GM21390 (cell line): ENCODE data around the gene NUDT21.
A peak's percentile ranks its signal among the peaks of the same experiment; 100 is the strongest.
"Not testable (repeated sequence)": the region's sequence is repeated elsewhere in the genome, so short reads cannot be mapped to it uniquely, and the experiment has no call there.

Experiments
- ATAC-seq: cut with Tn5 transposase; IDR thresholded peaks from one replicate; pipeline ENCODE4 v1.9.1; 2021; ENCODE audit not compliant: unreplicated experiment

The NUDT21 gene

DNA sequence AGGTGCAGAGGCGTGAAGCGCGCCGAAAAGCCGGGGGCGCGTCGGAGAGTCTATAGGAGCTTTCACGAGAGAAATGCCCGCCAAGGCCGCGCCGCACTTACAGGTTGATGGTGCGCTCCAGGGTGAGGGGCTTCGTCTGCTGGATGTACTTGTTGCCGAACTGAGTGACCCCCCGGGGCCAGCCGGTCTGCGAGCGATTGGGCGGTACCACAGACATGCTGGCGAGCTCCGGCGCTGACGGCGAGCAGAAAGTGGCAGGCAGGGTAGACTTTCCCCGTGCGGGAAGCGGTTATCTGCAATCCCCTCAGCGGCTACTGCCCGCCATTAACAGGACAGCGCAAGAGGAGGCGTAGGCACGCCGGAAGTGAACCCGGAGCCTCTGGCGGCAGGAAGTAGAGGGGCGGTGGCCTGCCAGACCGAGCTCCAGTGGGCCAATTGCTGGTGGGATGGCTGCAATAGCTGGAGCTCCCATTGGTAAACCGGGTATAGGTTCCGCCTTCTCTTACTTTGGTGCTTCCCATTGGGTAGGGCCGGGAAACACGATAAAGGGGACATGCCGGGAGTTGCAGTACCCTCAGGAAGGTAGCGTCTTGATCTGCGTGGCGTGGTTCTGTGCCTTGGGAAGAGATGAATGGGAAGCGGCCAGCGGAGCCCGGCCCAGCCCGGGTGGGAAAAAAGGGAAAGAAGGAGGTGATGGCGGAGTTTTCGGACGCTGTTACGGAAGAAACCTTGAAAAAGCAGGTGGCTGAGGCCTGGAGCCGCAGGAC is at the start of gene NUDT21, which contains the start of gene OGFOD1:
Gene NUDT21 (minus strand): TSS at position 347 of the 767 bp plus-strand sequence. CDS start 130 bp downstream, at position 217.
Gene OGFOD1 (plus strand): TSS at position 569 of the 767 bp plus-strand sequence. CDS start 59 bp downstream, at position 628.
- peak; percentile 98 for ATAC-seq

DNA sequence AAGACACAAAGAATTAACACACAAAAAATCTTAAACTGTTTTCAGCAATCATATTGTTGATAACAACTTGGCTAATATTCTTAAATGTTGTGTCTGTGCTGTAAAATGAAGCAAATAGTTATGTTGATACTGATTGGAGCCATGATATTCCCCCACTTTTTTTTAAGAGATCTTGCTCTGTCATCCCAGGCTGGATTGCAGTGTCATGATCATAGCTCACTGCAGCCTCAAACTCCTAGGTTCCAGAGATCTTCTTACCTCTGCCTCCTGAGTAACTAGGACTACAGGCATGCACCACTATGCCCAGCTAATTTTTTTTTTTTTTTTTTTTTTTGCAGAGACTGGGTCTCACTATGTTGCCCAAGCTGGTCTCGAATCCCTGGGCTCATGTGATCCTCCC is 42.7 kb upstream of the NUDT21 start:
- no peak for ATAC-seq

DNA sequence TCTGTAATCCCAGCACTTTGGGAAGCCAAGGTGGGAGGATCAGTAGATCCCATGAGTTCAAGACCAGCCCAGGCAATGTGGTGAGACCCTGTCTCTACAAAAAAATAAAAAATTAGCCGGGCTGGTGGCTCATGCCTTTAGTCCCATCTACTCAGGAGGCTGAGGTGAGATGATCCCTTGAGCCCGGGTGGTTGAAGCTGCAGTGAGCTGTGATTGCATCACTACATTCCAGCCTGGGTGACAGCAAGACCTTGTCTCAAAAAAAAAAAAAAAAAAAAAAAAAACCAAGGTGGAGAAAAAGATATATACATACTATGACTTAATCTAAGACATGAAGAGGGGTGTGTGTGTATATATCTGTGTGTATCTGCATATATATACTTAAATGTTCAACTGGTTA is 42.0 kb upstream of the NUDT21 start:
- no peak for ATAC-seq

DNA sequence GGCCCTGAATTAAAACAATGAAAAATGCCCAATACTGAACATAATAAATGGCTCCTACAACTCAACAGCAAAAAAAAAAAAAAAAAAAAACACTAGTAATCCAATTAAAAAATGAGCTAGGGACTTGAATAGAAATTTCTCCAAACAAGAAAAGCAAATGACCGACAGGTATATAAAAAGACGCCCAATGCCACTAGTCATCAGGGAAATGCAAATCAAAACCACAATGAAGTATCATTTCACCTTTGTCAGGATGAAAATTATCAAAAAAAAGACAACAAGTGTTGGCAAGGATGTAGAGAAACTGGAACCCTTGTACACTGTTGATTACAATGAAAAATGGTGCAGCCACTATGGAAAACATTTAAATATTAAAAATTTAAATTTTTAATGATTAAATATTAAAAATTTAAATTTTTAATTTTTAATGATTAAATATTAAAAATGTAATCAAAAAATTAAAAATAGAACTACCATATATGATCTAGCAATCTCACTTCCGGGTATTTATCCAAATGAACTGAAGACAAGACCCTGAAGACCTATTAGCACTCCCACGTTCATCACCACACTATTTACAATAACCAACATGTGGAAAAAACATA is 40.6 kb upstream of the NUDT21 start:
- ATAC-seq: no peak

DNA sequence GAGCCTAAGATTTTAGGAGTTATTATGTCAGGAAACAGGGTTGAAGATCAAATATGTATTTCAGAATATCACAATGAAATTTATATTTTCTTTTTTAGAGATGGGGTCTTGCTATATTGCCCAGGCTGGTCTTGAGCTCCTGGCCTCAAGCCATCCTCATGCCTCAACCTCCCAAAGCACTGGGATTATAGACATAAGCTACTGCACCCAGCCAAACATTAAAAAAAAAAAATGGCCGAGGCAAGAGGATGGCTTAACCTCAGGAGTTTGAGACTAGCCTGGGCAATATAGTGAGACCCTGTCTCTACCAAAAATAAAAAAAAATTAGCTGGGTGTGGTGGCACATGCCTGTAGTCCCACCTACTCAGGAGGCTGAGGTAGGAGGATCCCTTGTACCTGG is 37.7 kb upstream of the NUDT21 start:
- ATAC-seq: not testable (repeated sequence)

DNA sequence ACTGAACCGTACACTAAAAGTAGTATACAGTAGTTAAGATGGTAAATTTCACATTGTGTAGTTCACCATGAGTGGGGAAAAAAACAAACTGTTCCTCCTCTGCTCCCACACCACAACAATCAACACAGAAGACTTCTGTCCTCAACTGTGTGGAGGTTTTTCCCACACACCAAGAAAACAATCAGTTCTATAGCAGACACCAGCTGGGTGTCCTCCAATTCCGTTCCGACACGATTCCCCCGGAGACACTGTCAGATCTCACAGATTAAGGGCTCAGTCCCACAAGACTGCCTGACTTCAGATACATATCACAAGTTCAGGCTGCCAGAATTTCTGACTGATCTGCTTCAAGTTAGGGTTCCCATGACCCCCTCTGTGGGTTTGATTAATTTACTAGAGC is 36.9 kb upstream of the NUDT21 start:
- ATAC-seq: no peak

DNA sequence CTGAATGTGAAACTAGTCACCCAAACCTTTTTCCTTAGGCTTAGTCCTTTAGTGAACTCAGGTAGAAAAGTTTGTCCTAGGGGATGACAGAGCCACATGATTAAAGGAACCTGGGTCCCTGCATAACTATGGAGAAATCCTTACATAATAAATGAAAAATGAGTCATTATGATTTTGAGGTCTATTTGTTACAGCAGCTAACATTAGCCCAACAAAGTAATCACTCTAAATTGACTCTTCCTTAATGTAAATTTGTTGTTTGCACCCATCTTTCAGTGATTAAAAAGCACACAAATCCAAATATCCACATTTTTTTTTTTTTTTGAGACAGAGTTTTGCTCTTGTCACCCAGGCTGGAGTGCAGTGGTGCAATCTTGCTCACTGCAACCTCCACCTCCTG is 32.3 kb upstream of the NUDT21 start:
- no peak for ATAC-seq

DNA sequence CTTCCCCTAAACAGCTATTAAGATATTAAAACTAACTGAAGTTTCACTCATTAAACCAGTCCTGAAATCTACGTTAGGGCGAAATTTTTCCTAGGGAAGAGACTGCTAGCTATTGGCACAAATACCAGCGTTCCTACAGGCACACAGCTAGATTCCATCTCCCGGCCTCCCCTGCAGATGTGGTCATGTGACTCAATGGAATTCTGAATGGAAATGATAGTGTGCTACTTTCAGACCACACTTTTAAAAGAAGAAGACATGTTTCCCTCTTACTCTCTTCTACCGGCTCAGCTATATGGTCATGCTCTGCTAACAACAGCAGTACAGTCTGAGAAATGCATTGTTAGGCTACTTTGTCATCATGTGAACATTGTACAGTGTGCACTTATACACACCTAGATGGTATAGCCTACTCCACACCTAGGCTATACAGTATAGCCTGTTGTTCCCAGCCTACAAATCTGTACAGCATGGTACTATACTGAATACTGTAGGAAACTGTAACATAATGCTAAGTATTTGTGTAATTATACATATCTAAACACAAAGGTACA is 31.6 kb upstream of the NUDT21 start:
- no peak for ATAC-seq

DNA sequence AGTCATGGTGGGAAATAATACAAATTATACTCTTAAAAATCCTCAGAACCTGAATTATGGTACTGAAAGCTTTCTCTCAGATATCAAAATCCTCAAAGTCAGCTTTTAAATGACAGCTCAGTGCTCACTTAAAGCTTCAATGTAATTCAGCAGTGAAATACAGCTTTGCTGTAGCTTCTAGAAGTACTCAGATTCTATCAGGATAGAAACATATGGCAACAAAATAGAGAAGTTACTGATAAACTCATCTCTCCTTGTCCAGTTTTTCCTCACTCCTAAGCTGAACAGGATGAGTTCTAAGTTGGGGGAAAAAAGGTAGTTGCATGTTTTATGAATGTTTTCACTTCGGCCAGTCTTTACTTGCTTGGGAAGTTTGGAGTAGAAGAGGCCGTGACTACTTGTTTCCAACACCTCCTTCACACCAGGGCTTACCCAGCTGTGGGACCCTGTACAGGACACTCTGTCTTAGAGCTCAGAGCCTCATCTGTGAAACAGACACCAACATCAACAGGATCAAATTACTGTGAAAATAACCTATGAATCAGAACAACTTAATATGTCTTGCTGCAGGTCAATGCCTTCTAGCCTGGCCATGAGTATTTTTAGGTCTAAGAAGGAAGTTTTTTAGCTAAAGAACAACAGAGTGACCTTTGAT is 30.5 kb upstream of the NUDT21 start:
- no peak for ATAC-seq

DNA sequence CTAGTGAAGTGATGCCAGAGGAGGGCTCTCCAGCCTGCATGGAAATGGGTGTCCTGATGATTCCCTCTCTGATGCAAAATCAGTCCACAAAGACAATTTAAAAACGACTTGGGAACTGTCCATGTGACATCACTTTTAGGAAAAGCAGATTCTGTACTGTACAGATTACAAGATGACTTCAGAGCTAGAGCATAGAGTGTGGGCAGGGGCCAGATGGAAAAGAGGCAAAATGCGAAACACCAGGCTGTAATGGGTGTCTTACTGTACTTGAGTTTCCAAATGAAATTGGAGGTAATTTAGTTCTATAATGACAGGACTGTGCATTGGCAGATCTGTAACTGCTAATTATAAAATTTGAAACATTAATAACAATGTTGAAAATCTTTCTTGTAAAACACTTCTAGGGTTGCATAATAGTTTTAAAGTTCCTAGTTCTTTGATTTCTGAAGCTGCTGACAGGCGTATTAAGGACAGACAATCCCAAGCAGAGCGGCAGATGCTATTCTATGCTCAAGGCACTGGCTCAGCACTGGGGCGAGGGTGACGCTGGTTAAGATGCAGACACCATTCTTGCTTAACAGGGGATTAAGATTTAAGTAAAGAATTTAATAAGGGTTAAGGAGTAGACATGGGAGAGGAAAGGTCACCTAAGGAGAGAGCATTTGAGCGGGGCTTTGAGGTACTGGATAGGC is 29.8 kb upstream of the NUDT21 start:
- ATAC-seq: no peak

DNA sequence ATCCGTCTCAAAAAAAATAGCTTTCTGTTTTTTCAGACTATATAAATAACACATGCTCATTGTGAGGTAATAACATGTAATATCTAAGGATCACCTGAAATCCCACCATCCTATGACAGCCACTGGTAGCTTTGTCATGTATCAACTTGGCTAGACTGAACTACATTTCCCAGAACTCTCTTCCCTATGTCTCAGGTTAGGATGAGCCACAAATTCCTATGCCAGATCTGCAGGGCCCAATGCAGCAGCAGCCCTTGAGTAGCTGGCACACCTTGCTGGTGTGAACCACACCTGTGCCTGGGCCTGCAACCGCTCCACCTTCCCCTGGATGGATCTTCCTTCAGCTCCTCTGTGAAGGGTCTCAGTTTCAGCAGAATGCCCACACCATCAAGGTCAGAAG is 28.3 kb upstream of the NUDT21 start:
- ATAC-seq: no peak

DNA sequence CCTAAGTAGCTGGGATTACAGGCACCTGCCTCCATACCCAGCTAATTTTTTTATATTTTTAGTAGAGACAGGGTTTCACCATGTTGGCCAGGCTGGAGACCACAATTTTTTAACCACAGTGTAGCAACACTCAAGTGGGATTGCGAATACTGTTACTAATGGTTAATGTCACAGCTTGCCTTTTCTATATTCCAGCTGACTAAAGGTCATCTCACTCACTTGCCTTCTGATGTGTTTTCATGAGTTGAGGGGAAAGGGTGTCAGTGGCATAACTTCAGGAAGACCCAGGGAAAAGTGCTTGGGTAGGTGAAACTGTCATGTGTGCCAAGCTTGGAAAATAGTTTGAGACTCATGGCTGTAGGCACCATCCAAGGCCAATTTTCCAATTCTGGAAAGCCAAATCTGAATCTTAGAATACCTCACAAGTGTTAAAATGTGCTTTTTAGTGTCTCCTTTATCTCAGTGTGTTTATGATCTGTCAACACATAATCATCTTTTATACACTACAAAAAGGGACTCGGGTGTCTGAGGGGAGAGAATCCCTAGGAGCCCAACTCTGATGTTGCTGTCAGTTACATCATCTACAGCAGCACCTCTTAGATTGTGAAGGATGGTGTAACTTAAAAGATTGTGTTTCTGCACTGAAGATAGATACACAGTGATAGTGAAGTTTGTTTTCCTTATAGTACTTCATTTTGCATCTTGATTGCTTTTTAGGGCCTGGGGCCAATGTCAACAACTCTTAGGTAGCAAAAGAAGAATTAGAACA is 27.3 kb upstream of the NUDT21 start:
- ATAC-seq: no peak

DNA sequence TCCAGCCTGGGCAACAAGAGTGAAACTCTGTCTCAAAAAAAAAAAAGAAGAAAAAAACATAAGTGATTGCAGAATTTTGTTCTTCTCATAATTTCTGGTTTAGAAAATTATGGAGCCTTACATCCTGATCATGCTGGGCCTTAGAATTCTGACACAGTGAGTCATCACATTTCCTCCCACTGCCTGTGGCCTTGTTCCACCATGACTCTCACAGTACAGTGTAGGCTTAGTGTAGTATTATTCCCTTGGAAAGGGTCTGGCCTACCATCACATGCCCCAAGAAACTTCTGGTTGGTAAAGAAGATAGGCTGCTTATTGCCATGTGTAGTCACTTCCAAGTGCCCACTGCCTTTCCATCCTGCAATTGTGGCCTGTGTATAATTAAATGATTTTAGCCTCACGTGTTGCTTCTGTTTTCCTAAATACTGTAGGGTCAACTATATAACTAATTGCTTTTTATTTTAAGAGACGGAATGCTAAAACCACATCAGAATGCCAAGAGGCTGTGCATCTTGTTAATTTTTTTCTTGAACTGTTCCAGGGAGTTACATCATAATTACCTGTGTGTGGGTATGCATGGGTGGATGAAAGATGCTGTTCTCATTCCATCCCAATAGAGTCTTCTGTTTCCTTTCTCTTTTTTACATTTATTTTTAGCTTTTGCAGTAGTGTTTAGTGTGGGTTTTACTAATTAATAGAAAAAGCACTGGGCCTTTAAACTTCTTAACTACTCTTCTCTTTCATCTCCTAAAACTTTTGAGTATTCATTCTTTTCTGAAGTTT is 26.2 kb upstream of the NUDT21 start:
- ATAC-seq: no peak

DNA sequence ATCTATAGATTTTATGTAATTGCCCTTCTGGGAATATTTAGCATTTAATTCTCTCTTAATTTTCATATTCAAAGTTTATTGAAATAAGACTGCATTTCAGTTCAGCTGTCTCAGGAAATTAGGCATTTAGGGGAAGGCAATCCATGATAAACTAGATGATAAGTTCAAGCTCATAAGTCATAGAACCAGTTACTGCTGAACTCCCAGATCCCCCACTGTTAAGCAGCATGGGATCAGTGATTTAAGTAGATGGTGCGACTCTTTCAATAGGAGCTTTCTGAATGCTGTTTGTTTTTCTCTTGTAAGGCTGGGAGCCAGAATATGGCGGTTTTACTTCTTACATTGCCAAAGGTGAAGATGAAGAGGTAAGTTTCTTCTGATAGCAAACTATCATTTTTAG is 24.1 kb upstream of the NUDT21 start:
- ATAC-seq: no peak

DNA sequence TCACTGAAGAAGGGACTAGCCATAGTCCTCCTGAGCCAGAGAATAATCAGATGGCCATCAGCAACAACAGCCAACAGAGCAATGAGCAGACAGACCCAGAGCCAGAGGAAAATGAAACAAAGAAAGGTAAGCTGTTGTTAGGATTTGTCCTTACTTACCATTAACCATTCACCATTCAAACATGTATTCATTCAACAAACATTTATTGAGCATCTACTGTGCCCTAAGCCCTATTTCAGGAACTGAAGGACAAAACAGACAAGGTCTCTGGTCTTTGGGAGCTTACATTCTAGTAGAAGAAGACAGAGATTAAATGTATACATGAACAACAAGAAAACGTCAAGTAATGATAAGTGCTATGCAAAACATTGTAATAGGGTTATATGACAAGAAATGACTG is 19.5 kb upstream of the NUDT21 start:
- no peak for ATAC-seq

DNA sequence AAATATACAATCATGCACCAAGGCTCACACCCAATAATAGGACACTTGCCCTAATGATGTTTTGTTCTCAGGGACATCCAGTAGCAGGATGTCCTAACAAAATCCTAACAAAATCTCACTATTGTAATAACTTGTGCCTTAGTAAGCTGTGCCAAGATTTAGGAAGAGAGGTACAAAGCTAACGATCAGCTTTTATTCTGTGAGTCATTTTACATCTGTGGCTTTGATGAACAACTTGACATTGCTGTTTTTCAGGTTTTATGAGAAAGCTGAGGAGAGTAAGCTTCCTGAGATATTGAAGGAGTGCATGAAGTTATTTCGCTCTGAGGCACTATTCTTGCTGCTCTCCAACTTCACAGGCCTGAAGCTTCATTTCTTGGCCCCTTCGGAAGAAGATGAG is 19.1 kb upstream of the NUDT21 start:
- no peak for ATAC-seq

DNA sequence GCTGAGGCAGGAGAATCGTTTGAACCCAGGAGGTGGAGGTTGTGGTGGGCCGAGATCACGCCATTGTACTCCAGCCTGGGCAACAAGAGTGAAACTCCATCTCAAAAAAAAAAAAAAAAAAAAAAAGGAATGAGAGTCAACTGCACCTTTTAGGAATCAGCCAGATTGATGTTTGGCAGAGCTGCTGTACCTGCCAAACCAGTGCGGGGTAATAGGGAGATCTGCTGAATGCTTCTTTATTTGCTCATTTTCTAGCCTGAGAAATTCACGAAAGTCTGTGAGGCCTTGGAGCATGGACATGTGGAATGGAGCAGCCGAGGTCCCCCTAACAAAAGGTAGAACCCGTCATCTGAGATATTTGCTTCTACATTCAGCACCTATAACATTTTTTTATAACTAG is 18.6 kb upstream of the NUDT21 start:
- no peak for ATAC-seq

DNA sequence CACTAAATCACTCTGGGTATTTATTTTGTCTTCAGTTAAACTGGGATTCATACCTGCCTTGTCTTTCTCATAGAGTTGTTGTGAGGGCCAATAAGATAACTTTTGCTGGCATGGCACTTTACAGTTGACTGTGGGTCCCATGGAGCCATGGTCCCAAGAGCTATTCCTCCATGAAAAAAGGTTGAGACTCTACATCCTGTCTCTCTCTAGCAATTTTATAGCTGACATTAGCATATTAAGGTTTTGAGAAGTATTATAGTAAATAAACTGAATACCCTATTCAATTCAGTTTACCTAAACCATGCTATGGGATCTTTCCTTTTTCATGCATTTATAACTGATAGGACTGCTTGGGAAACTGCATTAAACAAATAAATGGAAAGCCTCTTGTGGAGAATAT is 17.7 kb upstream of the NUDT21 start:
- no peak for ATAC-seq

DNA sequence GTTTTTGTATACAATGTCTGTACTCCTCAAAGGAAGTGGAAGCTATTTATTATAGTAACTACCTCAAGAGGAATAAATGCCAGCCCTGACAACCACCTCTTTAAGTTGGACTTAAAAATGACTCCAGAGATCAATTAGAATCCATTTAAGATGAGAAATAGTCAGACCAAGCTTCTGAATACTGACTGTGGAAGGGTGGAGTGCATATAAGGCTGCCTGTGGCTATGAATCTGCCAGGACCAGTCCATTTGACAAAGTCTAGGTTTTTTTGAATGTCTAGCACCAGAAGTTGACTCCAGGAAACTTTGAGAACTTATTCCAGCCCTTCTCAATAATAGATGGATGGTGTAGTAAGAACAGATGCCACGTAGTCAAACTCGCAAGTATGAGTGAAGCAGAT is 15.2 kb upstream of the NUDT21 start:
- ATAC-seq: no peak

DNA sequence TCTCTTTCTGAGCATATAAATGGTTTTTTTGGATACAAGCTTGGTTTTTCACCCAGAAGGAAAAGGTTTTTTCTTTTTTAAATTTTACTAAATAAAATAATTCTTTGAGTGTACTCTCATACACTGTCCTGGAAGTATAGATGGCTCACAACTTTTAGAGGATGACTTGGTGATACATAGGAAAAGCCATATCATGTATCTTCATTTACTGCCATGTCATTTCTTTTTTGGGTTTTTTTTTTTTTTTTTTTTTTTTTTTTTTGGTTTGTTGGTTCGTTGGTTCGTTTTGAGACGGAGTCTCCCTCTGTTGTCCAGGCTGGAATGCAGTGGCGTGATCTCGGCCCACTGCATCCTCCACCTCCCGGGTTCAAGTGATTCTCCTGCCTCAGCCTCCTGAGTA is 12.0 kb upstream of the NUDT21 start:
- no peak for ATAC-seq
